Measurements from ENCODE around the gene LRCH4. TPM values are rescaled to one million over a fixed set of nuclear protein-coding genes. Genes with fewer than 3 reads are reported as not detected.

Gene LRCH4
- total and polyA plus RNA-seq, 2 donors from 2014 or later, result 23.2 to 62.9 TPM

- Histone ChIP-seq H3K4me3 (ENCODE audit: low read length in 3 of 3) (no peak overlapping the region), H3K9me3 (ENCODE audit: control insufficient read depth in 2 of 3, insufficient read depth in 1 of 3, low read length in 3 of 3) (no peaks in the 10 kb centered on the region), H3K27me3 (ENCODE audit: control insufficient read depth, insufficient read depth, low read length) (no peaks in the 10 kb centered on the region), H3K36me3 (ENCODE audit: control insufficient read depth in 2 of 3, insufficient read depth in 3 of 3, low read length in 3 of 3) (peaks cover 0 to 21% (median 10%) of the 10 kb centered on the region in 3 donors), H3K9ac (ENCODE audit: low read length in 3 of 3) (no peak overlapping the region), H3K4me1 (ENCODE audit: control insufficient read depth in 2 of 3, insufficient read depth in 2 of 3, low read depth in 1 of 3, low read length in 3 of 3) (no peaks in the 10 kb centered on the region), H3K27ac (ENCODE audit: low read depth in 2 of 2, low read length in 2 of 2) (no peak overlapping the region)
- intact Hi-C loops (cut with DNase I), result no loop called here
- FAIRE-seq, result no peak
- DNase-seq, result no peak
- TF ChIP-seq CTCF (IDR thresholded peaks at IDR 0.05; ENCODE audit: borderline replicate concordance, extremely low read depth, insufficient read depth), result no peak
These were observed 26.8 kb downstream of the LRCH4 start for GRCh38 chr7:100559127-100559526.

- Histone ChIP-seq H3K9ac (ENCODE audit: low read length in 3 of 3) (no peak overlapping the region), H3K4me1 (ENCODE audit: control insufficient read depth in 2 of 3, insufficient read depth in 2 of 3, low read depth in 1 of 3, low read length in 3 of 3) (no peaks in the 10 kb centered on the region), H3K4me3 (ENCODE audit: low read length in 3 of 3) (no peak overlapping the region), H3K36me3 (ENCODE audit: control insufficient read depth in 2 of 3, insufficient read depth in 3 of 3, low read length in 3 of 3) (peaks cover 0 to 28% (median 10%) of the 10 kb centered on the region in 3 donors), H3K9me3 (ENCODE audit: control insufficient read depth in 2 of 3, insufficient read depth in 1 of 3, low read length in 3 of 3) (no peaks in the 10 kb centered on the region), H3K27ac (ENCODE audit: low read depth in 2 of 2, low read length in 2 of 2) (no peak overlapping the region), H3K27me3 (ENCODE audit: control insufficient read depth, insufficient read depth, low read length) (no peaks in the 10 kb centered on the region)
- no peak for TF ChIP-seq CTCF (IDR thresholded peaks at IDR 0.05; ENCODE audit: borderline replicate concordance, extremely low read depth, insufficient read depth)
- intact Hi-C loops (cut with DNase I), result no loop called here
- DNase-seq, result no peak
- no peak for FAIRE-seq
These were observed 29.4 kb downstream of the LRCH4 start for GRCh38 chr7:100556541-100556940.

DNA sequence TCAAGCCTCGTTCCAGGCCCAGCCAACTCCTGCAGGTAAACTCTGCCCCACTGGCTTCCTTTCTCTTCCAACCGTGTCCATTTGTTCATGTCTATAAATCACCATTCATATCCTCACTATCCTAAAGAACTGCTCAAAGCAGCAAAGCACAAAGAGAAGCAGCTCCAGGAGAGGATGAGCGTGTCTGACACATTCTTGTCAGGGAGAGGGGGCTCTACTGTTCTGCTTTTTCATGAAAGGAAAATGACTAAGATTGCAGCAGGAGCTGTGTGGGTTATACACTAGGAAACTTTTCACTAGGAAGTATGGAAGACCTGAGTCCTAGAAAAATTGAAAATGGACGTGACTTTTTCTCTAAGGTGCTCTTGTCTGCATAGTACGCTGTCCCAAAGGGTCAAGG, 30.2 kb downstream of the LRCH4 start:
- no peaks in the 10 kb centered on the region for H3K27me3 ChIP-seq (ENCODE audit: control insufficient read depth, insufficient read depth, low read length)
- no peak for TF ChIP-seq CTCF (IDR thresholded peaks at IDR 0.05; ENCODE audit: borderline replicate concordance, extremely low read depth, insufficient read depth)
- no peaks in the 10 kb centered on the region for H3K4me1 ChIP-seq (ENCODE audit: control insufficient read depth in 2 of 3, insufficient read depth in 2 of 3, low read depth in 1 of 3, low read length in 3 of 3)
- DNase-seq (no peak), FAIRE-seq (no peak)
- H3K9me3 ChIP-seq (ENCODE audit: control insufficient read depth in 2 of 3, insufficient read depth in 1 of 3, low read length in 3 of 3), result no peaks in the 10 kb centered on the region
- intact Hi-C loops (cut with DNase I), result no loop called here
- no peak overlapping the region for H3K9ac ChIP-seq (ENCODE audit: low read length in 3 of 3)
- no peak overlapping the region for H3K4me3 ChIP-seq (ENCODE audit: low read length in 3 of 3)
- H3K36me3 ChIP-seq (ENCODE audit: control insufficient read depth in 2 of 3, insufficient read depth in 3 of 3, low read length in 3 of 3), result peaks cover 0 to 28% (median 10%) of the 10 kb centered on the region in 3 donors
- H3K27ac ChIP-seq (ENCODE audit: low read depth in 2 of 2, low read length in 2 of 2), result no peak overlapping the region

GRCh38 chr7:100553032-100553431, 32.9 kb downstream of the LRCH4 start:
- FAIRE-seq, result no peak
- intact Hi-C loops (cut with DNase I), result no loop called here
- Histone ChIP-seq H3K4me3 (ENCODE audit: low read length in 3 of 3) (no peak overlapping the region), H3K4me1 (ENCODE audit: control insufficient read depth in 2 of 3, insufficient read depth in 2 of 3, low read depth in 1 of 3, low read length in 3 of 3) (peaks cover 0 to 4% (median 4%) of the 10 kb centered on the region in 3 donors), H3K27me3 (ENCODE audit: control insufficient read depth, insufficient read depth, low read length) (no peaks in the 10 kb centered on the region), H3K9me3 (ENCODE audit: control insufficient read depth in 2 of 3, insufficient read depth in 1 of 3, low read length in 3 of 3) (no peaks in the 10 kb centered on the region), H3K36me3 (ENCODE audit: control insufficient read depth in 2 of 3, insufficient read depth in 3 of 3, low read length in 3 of 3) (peaks cover 0 to 33% (median 10%) of the 10 kb centered on the region in 3 donors), H3K9ac (ENCODE audit: low read length in 3 of 3) (no peak overlapping the region), H3K27ac (ENCODE audit: low read depth in 2 of 2, low read length in 2 of 2) (no peak overlapping the region)
- TF ChIP-seq CTCF (IDR thresholded peaks at IDR 0.05; ENCODE audit: borderline replicate concordance, extremely low read depth, insufficient read depth), result no peak
- no peak for DNase-seq

Data from kidney (tissue), 14 donors.